Astrocyte (in vitro differentiated cells and primary cell): ENCODE measurements around the gene SNTB2.

Source experiments
- EZH2 ChIP-seq: IDR thresholded peaks from 2 replicates; pipeline ENCODE4 v1.6.1; 2012; ENCODE audit warnings: mild to moderate bottlenecking, low read length, inconsistent platforms; ENCODE audit not compliant: insufficient read depth
- TF ChIP-seq, protein P1 (sequence below): IDR thresholded peaks from 2 replicates; pipeline ENCODE4 v1.5.1; 2011; ENCODE audit warnings: low read depth, mild to moderate bottlenecking, inconsistent platforms, low read length, moderate library complexity; ENCODE audit not compliant: insufficient read depth

DNA sequence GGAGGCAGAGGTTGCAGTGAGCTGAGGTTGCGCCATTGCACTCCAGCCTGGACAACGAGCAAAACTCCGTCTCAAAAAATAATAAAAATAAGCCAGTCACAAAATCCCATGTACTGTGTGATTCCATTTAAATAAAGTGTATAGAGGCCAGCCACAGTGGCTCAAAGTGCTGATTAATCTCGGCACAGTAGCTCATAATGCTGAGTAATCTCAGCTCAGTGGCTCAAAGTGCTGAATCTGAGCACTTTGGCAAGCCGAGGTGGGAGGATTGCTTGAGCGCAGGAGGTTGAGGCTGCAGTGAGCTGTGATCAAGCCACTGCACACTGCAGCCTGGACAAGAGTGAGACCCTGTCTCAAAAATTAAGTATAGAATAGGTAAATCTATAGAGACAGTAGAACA is 159.7 kb downstream of the SNTB2 start:
- TF ChIP-seq, protein P1, sequence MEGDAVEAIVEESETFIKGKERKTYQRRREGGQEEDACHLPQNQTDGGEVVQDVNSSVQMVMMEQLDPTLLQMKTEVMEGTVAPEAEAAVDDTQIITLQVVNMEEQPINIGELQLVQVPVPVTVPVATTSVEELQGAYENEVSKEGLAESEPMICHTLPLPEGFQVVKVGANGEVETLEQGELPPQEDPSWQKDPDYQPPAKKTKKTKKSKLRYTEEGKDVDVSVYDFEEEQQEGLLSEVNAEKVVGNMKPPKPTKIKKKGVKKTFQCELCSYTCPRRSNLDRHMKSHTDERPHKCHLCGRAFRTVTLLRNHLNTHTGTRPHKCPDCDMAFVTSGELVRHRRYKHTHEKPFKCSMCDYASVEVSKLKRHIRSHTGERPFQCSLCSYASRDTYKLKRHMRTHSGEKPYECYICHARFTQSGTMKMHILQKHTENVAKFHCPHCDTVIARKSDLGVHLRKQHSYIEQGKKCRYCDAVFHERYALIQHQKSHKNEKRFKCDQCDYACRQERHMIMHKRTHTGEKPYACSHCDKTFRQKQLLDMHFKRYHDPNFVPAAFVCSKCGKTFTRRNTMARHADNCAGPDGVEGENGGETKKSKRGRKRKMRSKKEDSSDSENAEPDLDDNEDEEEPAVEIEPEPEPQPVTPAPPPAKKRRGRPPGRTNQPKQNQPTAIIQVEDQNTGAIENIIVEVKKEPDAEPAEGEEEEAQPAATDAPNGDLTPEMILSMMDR, result no peak
- no peak for TF ChIP-seq EZH2
